Caco-2 (cell line): ENCODE results near the gene BATF2. TPM values are rescaled to one million over a fixed set of nuclear protein-coding genes. Genes with fewer than 3 reads are reported as not detected.

ENCODE experiments used
- BruUV-seq: library from RNA; stranded (reverse); fragments of 400-500 nt; replicated peaks from 2 replicates; lab custom pipeline; 2021; lab: Mats Ljungman, UMichigan
- CTCF ChIA-PET: fragments of 300-600 bp; sonication (Branson Sonifier 250); formaldehyde crosslinking; loops from one replicate; lab custom pipeline; 2022; ENCODE audit warnings: antibody characterized with exemption; lab: Charles Lee
- POLR2A ChIA-PET: fragments of 300-600 bp; sonication (Branson Sonifier 250); formaldehyde crosslinking; loops from one replicate; lab custom pipeline; 2022; ENCODE audit warnings: antibody characterized with exemption; lab: Charles Lee
- DNase-seq, 2 experiments: peaks; one replicate each; pipeline versions ENCODE4 v3.0.0 to v3.0.0-alpha.2; 2020 to 2022
- H3K27me3 ChIP-seq: replicated peaks from 2 replicates; pipeline ENCODE4 v1.6.0; 2011; ENCODE audit warnings: low read length; ENCODE audit not compliant: control insufficient read depth, insufficient read depth
- H3K36me3 ChIP-seq: 2 replicates; pipeline ENCODE4 v1.5.1; 2011; ENCODE audit warnings: low read length; ENCODE audit not compliant: control insufficient read depth, insufficient read depth
- H3K4me1 ChIP-seq: fragments of 250-450 bp; sonication (Bioruptor Pico); 2 replicates; pipeline ENCODE4 v1.5.1; 2020; ENCODE audit warnings: mild to moderate bottlenecking
- H3K4me3 ChIP-seq: 2 replicates; pipeline ENCODE4 v1.5.1; 2011; ENCODE audit warnings: low read depth, mild to moderate bottlenecking, control low read depth, low read length
- H3K9me3 ChIP-seq: fragments of 250-450 bp; sonication (Bioruptor Pico); 2 replicates; pipeline ENCODE4 v1.5.1; 2020; ENCODE audit warnings: mild to moderate bottlenecking, moderate library complexity
- H3K27ac Mint-ChIP-seq: one replicate; pipeline ENCODE4 v1.8.0; 2022; ENCODE audit warnings: mixed read lengths; ENCODE audit not compliant: unreplicated experiment
- H3K27me3 Mint-ChIP-seq: one replicate; pipeline ENCODE4 v1.8.0; 2022; ENCODE audit warnings: mixed read lengths; ENCODE audit not compliant: insufficient read depth, unreplicated experiment
- H3K36me3 Mint-ChIP-seq: one replicate; pipeline ENCODE4 v1.8.0; 2022; ENCODE audit warnings: mild to moderate bottlenecking, mixed read lengths; ENCODE audit not compliant: insufficient read depth, unreplicated experiment
- H3K4me1 Mint-ChIP-seq: one replicate; pipeline ENCODE4 v1.8.0; 2022; ENCODE audit warnings: low read depth, mixed read lengths; ENCODE audit not compliant: unreplicated experiment
- H3K4me3 Mint-ChIP-seq: one replicate; pipeline ENCODE4 v1.8.0; 2022; ENCODE audit warnings: mild to moderate bottlenecking, moderate library complexity, mixed read lengths; ENCODE audit not compliant: unreplicated experiment
- H3K9me3 Mint-ChIP-seq: one replicate; pipeline ENCODE4 v1.8.0; 2022; ENCODE audit warnings: mixed read lengths; ENCODE audit not compliant: unreplicated experiment
- intact Hi-C: fragments of 100-400 bp; cut with micrococcal nuclease; formaldehyde crosslinking; loops from one replicate; pipeline ENCODE4 v1.10.0; 2022; ENCODE audit not compliant: unreplicated experiment
- total RNA-seq: library from RNA; stranded (reverse); gene quantifications from 2 replicates; pipeline ENCODE4 v1.2.3, GENCODE V29; 2022
- TF ChIP-seq, protein P1 (sequence below), 2 experiments: fragments of 200-600 bp in 1 of 2; IDR thresholded peaks; 1 replicate in 1 of 2; 2 replicates in 1 of 2; pipeline versions ENCODE4 v1.5.1 to v1.8.0; 2011 to 2022; ENCODE audit warnings: antibody characterized with exemption in 1 of 2, control low read depth in 1 of 2, inconsistent platforms in 1 of 2, low read depth in 1 of 2, low read length in 1 of 2, mild to moderate bottlenecking in 1 of 2, moderate library complexity in 1 of 2; ENCODE audit not compliant: insufficient read depth in 1 of 2, severe bottlenecking in 1 of 2, unreplicated experiment in 1 of 2

The BATF2 gene
- total RNA-seq, 1 experiment from 2014 or later: 0.79 TPM

DNA sequence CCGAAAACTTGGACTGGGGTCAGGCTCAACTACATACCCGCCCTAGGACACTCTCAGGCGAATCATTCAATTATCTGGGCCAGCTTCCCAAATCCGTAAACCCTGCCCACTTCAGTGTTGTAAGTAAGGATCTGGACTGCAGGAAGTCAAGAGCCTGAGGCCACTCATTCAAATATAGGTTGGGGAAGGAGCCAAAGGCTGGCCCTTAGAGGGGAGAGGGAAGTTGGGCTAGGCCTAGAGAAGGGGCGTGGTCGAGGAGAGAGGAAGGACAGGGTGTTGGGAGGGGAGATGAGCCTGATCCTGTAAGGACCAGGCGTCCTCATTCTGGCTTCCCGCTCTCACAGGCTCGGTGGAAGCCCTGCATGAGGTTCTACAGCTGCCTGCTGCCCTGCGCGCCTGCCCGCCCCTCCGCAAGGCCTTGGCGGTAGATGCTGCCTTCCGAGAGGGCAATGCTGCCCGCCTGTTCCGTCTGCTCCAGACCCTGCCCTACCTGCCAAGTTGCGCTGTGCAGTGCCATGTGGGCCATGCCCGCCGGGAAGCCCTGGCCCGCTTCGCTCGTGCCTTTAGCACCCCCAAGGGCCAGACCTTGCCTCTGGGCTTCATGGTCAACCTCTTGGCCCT lies 47.2 kb upstream of the BATF2 start:
- H3K27ac Mint-ChIP-seq: no peak overlapping the region
- peaks cover 7% of the 10 kb centered on the region for H3K36me3 ChIP-seq
- H3K4me1 Mint-ChIP-seq: no peaks in the 10 kb centered on the region
- BruUV-seq: no TSS peak
- TF ChIP-seq, protein P1, sequence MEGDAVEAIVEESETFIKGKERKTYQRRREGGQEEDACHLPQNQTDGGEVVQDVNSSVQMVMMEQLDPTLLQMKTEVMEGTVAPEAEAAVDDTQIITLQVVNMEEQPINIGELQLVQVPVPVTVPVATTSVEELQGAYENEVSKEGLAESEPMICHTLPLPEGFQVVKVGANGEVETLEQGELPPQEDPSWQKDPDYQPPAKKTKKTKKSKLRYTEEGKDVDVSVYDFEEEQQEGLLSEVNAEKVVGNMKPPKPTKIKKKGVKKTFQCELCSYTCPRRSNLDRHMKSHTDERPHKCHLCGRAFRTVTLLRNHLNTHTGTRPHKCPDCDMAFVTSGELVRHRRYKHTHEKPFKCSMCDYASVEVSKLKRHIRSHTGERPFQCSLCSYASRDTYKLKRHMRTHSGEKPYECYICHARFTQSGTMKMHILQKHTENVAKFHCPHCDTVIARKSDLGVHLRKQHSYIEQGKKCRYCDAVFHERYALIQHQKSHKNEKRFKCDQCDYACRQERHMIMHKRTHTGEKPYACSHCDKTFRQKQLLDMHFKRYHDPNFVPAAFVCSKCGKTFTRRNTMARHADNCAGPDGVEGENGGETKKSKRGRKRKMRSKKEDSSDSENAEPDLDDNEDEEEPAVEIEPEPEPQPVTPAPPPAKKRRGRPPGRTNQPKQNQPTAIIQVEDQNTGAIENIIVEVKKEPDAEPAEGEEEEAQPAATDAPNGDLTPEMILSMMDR (IDR thresholded peaks at IDR 0.05; ENCODE audit: insufficient read depth in 1 of 2, low read depth in 1 of 2, low read length in 1 of 2, severe bottlenecking in 1 of 2, unreplicated experiment in 1 of 2): no peak
- no peak overlapping the region for H3K4me3 ChIP-seq
- POLR2A ChIA-PET: no interaction called here
- no peak for DNase-seq
- H3K4me3 Mint-ChIP-seq: no peak overlapping the region
- H3K9me3 ChIP-seq: no peaks in the 10 kb centered on the region
- H3K9me3 Mint-ChIP-seq: no peaks in the 10 kb centered on the region
- peaks cover 30% of the 10 kb centered on the region for H3K36me3 Mint-ChIP-seq
- intact Hi-C loops: loop anchor here (5.0 kb wide), 1 partner anchor 33 kb away; no protein-coding TSS in a partner anchor
- CTCF ChIA-PET: no interaction called here
- peaks cover 11% of the 10 kb centered on the region; the same call in 1 of the 2 replicates for H3K4me1 ChIP-seq
- H3K27me3 Mint-ChIP-seq: no peaks in the 10 kb centered on the region
- no peaks in the 10 kb centered on the region for H3K27me3 ChIP-seq

DNA sequence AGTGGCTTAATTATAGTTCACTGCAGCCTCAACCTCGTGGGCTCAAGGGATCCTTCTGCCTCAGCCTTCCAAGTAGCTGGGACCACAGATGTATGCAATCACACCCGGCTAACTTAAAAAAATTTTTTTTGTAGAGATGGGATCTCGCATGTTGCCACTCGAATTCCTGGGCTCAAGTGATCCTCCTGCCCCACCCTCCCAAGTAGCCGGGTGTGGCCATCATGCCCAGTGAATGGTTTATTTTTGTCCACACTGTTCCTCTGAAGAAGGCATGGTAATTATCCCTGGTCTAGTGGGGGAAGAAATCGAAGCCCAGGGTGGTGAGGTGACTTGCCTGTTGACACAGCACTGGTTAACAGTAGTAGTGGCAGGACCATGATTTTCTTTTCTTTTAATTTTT lies 46.1 kb upstream of the BATF2 start:
- no peaks in the 10 kb centered on the region for H3K27me3 Mint-ChIP-seq
- Histone ChIP-seq H3K4me3 (no peak overlapping the region), H3K36me3 (peaks cover 7% of the 10 kb centered on the region), H3K9me3 (no peaks in the 10 kb centered on the region), H3K27me3 (no peaks in the 10 kb centered on the region), H3K4me1 (peaks cover 11% of the 10 kb centered on the region; the same call in 1 of the 2 replicates)
- BruUV-seq: no TSS peak
- H3K27ac Mint-ChIP-seq: no peak overlapping the region
- ChIA-PET POLR2A (no interaction called here), CTCF (no interaction called here)
- peak overlapping the region; percentile 89 for H3K4me3 Mint-ChIP-seq
- H3K36me3 Mint-ChIP-seq: peaks cover 30% of the 10 kb centered on the region
- no peaks in the 10 kb centered on the region for H3K4me1 Mint-ChIP-seq
- DNase-seq: no peak
- TF ChIP-seq, protein P1 (IDR thresholded peaks at IDR 0.05; ENCODE audit: insufficient read depth in 1 of 2, low read depth in 1 of 2, low read length in 1 of 2, severe bottlenecking in 1 of 2, unreplicated experiment in 1 of 2): no peak
- intact Hi-C loops: loop anchor here (5.0 kb wide), 1 partner anchor 34 kb away; no protein-coding TSS in a partner anchor
- no peaks in the 10 kb centered on the region for H3K9me3 Mint-ChIP-seq

DNA sequence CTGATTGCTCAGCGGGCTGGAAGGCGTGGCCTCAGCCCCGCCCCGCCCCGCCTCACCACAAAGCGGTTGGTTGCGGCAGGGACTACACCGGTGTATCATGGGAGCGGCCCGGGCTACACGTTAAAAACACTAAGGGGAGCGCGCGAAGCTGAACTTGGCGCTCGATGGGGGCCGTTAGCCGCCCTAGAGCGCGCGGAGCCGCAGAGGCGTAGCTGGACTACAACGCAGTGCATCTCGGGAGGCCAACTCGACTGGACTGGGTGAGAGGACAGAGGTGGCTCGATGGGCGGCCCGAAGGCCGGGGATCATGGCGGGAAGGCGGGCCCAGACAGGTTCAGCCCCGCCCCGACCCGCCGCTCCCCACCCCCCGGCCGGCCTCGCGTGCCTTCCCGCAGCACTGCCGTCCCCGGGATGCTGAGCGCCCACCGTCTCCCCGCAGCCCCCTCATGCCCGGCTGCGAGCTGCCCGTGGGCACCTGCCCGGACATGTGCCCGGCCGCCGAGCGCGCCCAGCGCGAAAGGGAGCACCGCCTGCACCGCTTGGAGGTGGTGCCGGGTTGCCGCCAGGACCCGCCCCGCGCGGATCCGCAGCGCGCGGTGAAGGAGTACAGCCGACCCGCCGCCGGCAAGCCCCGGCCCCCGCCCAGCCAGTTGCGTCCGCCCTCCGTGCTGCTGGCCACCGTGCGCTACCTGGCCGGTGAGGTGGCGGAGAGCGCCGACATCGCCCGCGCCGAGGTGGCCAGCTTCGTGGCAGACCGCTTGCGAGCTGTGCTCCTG lies 44.3 kb upstream of the BATF2 start, which contains the start of gene SAC3D1:
TSS of gene SAC3D1 (plus strand) at position 364 of the 776 bp plus-strand sequence. CDS start at position 447, 83 bp downstream.
- peak; percentile 97 to 98 for DNase-seq
- H3K9me3 ChIP-seq: no peaks in the 10 kb centered on the region
- peak within 1 kb of the TSS; percentile 83 for H3K27ac Mint-ChIP-seq
- peak within 1 kb of the TSS; percentile 89 for H3K4me3 Mint-ChIP-seq
- ChIA-PET CTCF (interaction anchor here (0.6 to 1.8 kb wide), 12 partner anchors 13 to 375 kb away, joined by 3 to 9 read pairs (median 4); partner anchors contain the start of genes ARL2, CAPN1, CDC42BPG and SNX15), POLR2A (interaction anchor here (0.5 to 1.4 kb wide), 3 partner anchors 22 to 735 kb away, joined by 3 to 4 read pairs (median 4); partner anchors contain the start of genes ESRRA, PRDX5 and TRMT112)
- H3K36me3 ChIP-seq: peaks cover 7% of the 10 kb centered on the region
- BruUV-seq: no TSS peak
- H3K36me3 Mint-ChIP-seq: peaks cover 24% of the 10 kb centered on the region
- H3K9me3 Mint-ChIP-seq: no peaks in the 10 kb centered on the region
- intact Hi-C loops: loop anchor here (1.0 to 5.0 kb wide), 3 partner anchors 14 to 36 kb away; partner anchors contain the start of gene SNX15
- H3K4me3 ChIP-seq: peak within 1 kb of the TSS; percentile 89
- no peaks in the 10 kb centered on the region for H3K27me3 Mint-ChIP-seq
- TF ChIP-seq, protein P1 (IDR thresholded peaks at IDR 0.05; ENCODE audit: insufficient read depth in 1 of 2, low read depth in 1 of 2, low read length in 1 of 2, severe bottlenecking in 1 of 2, unreplicated experiment in 1 of 2): no peak
- H3K27me3 ChIP-seq: no peaks in the 10 kb centered on the region
- peaks cover 11% of the 10 kb centered on the region; the same call in 1 of the 2 replicates for H3K4me1 ChIP-seq
- no peaks in the 10 kb centered on the region for H3K4me1 Mint-ChIP-seq
